Thoracic aorta (tissue), 2 donors: ENCODE results near the gene RYR1. TPM values are rescaled to one million over a fixed set of nuclear protein-coding genes. Genes with fewer than 3 reads are reported as not detected.
"Not testable (repeated sequence)": the region's sequence is repeated elsewhere in the genome, so short reads cannot be mapped to it uniquely, and the experiment has no call there.

Experiments
- ATAC-seq: fragments of 150-250 bp; one replicate; pipeline ENCODE4 v1.8.0; 2017; ENCODE audit warnings: low read depth; ENCODE audit not compliant: insufficient number of reproducible peaks, low FRiP score
- DNase-seq: peaks from one replicate; pipeline ENCODE4 v3.0.0-alpha.2; 2020; ENCODE audit warnings: low spot score
- H3K27ac ChIP-seq, 2 donors: fragments of 200-600 bp; sonication (generic); 1 replicate in 1 of 2; 2 replicates in 1 of 2; pipeline ENCODE4 v1.5.1; 2016; ENCODE audit warnings: mild to moderate bottlenecking in 2 of 2, moderate library complexity in 2 of 2
- H3K27me3 ChIP-seq: fragments of 200-600 bp; sonication (generic); replicated peaks from 2 replicates; pipeline ENCODE4 v1.6.0; 2016; ENCODE audit warnings: mild to moderate bottlenecking; ENCODE audit not compliant: insufficient read depth
- H3K36me3 ChIP-seq: fragments of 200-600 bp; sonication (generic); one replicate; pipeline ENCODE4 v1.5.1; 2016
- H3K4me1 ChIP-seq, 2 donors: fragments of 200-600 bp; sonication (generic); 1 replicate in 1 of 2; 2 replicates in 1 of 2; pipeline versions ENCODE4 v1.5.1 to v1.6.0; 2016; ENCODE audit warnings: low read depth in 2 of 2, mild to moderate bottlenecking in 1 of 2; ENCODE audit not compliant: control insufficient read depth in 1 of 2
- H3K4me3 ChIP-seq: fragments of 200-600 bp; sonication (generic); 2 replicates; pipeline ENCODE4 v1.5.1; 2016; ENCODE audit warnings: mild to moderate bottlenecking
- H3K9me3 ChIP-seq: fragments of 200-600 bp; sonication (generic); 2 replicates; pipeline ENCODE4 v1.5.1; 2016
- total RNA-seq, 2 donors: library from RNA; depleted of rRNA; stranded (reverse); fragments of >200 nt; gene quantifications; one replicate each; pipeline versions ENCODE4 v1.1.0 to v1.2.3, GENCODE V29; 2016
- TF ChIP-seq, protein P1 (sequence below): fragments of 200-600 bp; sonication (generic); IDR thresholded peaks from one replicate; pipeline ENCODE4 v1.5.1; 2019; ENCODE audit warnings: antibody characterized with exemption

The RYR1 gene
- total RNA-seq, 2 donors from 2014 or later: 3.8 to 4.3 TPM

- TF ChIP-seq, protein P1, sequence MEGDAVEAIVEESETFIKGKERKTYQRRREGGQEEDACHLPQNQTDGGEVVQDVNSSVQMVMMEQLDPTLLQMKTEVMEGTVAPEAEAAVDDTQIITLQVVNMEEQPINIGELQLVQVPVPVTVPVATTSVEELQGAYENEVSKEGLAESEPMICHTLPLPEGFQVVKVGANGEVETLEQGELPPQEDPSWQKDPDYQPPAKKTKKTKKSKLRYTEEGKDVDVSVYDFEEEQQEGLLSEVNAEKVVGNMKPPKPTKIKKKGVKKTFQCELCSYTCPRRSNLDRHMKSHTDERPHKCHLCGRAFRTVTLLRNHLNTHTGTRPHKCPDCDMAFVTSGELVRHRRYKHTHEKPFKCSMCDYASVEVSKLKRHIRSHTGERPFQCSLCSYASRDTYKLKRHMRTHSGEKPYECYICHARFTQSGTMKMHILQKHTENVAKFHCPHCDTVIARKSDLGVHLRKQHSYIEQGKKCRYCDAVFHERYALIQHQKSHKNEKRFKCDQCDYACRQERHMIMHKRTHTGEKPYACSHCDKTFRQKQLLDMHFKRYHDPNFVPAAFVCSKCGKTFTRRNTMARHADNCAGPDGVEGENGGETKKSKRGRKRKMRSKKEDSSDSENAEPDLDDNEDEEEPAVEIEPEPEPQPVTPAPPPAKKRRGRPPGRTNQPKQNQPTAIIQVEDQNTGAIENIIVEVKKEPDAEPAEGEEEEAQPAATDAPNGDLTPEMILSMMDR: no peak
- Histone ChIP-seq H3K9me3 (no peaks in the 10 kb centered on the region), H3K36me3 (no peaks in the 10 kb centered on the region), H3K27ac (no peak overlapping the region), H3K4me1 (no peaks in the 10 kb centered on the region), H3K4me3 (no peak overlapping the region), H3K27me3 (no peaks in the 10 kb centered on the region)
- DNase-seq (no peak), ATAC-seq (no peak)
These were observed 136.0 kb downstream of the RYR1 start for GRCh38 chr19:38569368-38569983.

- H3K4me3 ChIP-seq: no peak overlapping the region
- H3K9me3 ChIP-seq: no peaks in the 10 kb centered on the region
- no peak for ATAC-seq
- no peaks in the 10 kb centered on the region for H3K27me3 ChIP-seq
- H3K36me3 ChIP-seq: no peaks in the 10 kb centered on the region
- no peak overlapping the region for H3K27ac ChIP-seq
- no peaks in the 10 kb centered on the region for H3K4me1 ChIP-seq
- TF ChIP-seq, protein P1: no peak
- DNase-seq: no peak
These were observed 138.2 kb downstream of the RYR1 start for GRCh38 chr19:38571682-38572081.

DNA sequence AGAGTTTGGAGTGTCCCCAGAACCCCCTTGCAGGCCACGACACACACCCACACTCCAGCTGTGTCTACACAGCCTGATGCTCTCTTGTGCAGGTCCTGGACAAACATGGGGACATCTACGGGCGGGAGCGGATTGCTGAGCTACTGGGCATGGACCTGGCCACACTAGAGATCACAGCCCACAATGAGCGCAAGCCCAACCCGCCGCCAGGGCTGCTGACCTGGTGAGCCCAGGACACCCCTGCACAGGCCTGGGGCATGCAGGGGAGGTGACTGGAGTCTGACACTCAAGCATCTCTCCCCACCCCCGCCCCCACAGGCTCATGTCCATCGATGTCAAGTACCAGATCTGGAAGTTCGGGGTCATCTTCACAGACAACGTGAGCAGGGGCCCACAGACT lies 144.3 kb downstream of the RYR1 start:
- DNase-seq (no peak), ATAC-seq (no peak)
- Histone ChIP-seq H3K4me3 (no peak overlapping the region), H3K36me3 (no peaks in the 10 kb centered on the region), H3K9me3 (no peaks in the 10 kb centered on the region), H3K27ac (no peak overlapping the region), H3K4me1 (no peaks in the 10 kb centered on the region), H3K27me3 (no peaks in the 10 kb centered on the region)
- TF ChIP-seq, protein P1: no peak

DNA sequence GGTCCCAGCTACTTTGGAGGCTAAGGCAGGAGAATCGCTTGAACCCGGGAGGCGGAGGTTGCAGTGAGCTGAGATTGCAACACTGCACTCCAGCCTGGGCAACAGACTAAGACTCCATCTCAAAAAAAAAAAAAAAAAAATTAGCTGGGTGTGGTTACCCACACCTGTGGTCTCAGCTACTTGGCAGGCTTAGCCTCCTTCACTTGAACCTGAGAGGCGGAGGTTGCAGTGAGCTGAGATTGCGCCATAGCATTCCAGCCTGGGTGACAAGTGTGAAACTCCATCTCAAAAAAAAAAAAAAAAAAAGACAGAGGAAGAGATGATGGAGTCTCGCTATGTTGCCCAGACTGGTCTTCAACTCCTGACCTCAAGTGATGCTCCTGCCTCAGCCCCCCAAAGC lies 145.8 kb downstream of the RYR1 start:
- H3K4me3 ChIP-seq, H3K27ac ChIP-seq, H3K36me3 ChIP-seq, H3K4me1 ChIP-seq, H3K9me3 ChIP-seq, ATAC-seq, DNase-seq, H3K27me3 ChIP-seq: not testable (repeated sequence)

DNA sequence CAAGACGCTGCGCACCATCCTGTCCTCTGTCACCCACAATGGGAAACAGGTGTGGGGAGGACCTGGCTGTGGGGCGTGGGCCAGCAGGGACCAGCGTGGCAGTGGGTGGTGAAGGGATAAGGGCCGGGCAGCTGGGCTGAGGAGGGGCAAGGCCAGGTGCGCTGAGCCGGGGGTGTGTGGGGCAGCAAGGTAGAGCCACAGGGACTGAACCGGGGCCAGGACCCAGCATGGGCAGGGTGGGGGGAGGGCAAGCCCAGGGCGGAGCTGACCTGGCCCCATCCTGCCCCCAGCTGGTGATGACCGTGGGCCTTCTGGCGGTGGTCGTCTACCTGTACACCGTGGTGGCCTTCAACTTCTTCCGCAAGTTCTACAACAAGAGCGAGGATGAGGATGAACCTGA lies 146.6 kb downstream of the RYR1 start:
- TF ChIP-seq, protein P1: no peak
- Histone ChIP-seq H3K9me3 (no peaks in the 10 kb centered on the region), H3K27ac (no peak overlapping the region), H3K27me3 (no peaks in the 10 kb centered on the region), H3K4me3 (no peak overlapping the region), H3K36me3 (no peaks in the 10 kb centered on the region), H3K4me1 (no peaks in the 10 kb centered on the region)
- ATAC-seq (no peak), DNase-seq (no peak)
